Neural cell (in vitro differentiated cells): ENCODE results near the gene CCDC39. TPM values are rescaled to one million over a fixed set of nuclear protein-coding genes. Genes with fewer than 3 reads are reported as not detected.

Source experiments
- H2AFZ ChIP-seq: fragments of 200-600, 300-800 bp; sonication (generic), shearing (Covaris generic); 2 replicates; pipeline ENCODE4 v1.6.0; 2014; ENCODE audit warnings: low read depth, mild to moderate bottlenecking, antibody characterized with exemption, low read length, moderate library complexity
- H3F3A ChIP-seq: fragments of 200-600 bp; shearing (Covaris generic); 2 replicates; pipeline ENCODE4 v1.6.1; 2016; ENCODE audit warnings: mild to moderate bottlenecking, moderate library complexity, mixed read lengths, antibody characterized with exemption, low read length; ENCODE audit not compliant: insufficient read depth, poor library complexity, severe bottlenecking
- H3K27ac ChIP-seq: fragments of 200-600, 300-800 bp; sonication (generic), shearing (Covaris generic); 2 replicates; pipeline ENCODE4 v1.5.1; 2014; ENCODE audit warnings: mild to moderate bottlenecking, low read length, moderate library complexity
- H3K27me3 ChIP-seq: fragments of 300-800, 200-600 bp; sonication (generic), shearing (Covaris generic); 2 replicates; pipeline ENCODE4 v1.6.0; 2014; ENCODE audit warnings: mild to moderate bottlenecking, low read depth, low read length, moderate library complexity; ENCODE audit not compliant: insufficient read depth
- H3K36me3 ChIP-seq: fragments of 300-800, 200-600 bp; sonication (generic), shearing (Covaris generic); 2 replicates; pipeline ENCODE4 v1.5.1; 2014; ENCODE audit warnings: mild to moderate bottlenecking, antibody characterized with exemption, low read length, moderate library complexity; ENCODE audit not compliant: insufficient read depth
- H3K4me2 ChIP-seq: fragments of 300-800, 200-600 bp; sonication (generic), shearing (Covaris generic); 2 replicates; pipeline ENCODE4 v1.6.0; 2014; ENCODE audit warnings: mild to moderate bottlenecking, low read length
- H3K4me3 ChIP-seq: fragments of 300-800, 200-600 bp; sonication (generic), shearing (Covaris generic); 2 replicates; pipeline ENCODE4 v1.5.1; 2014; ENCODE audit warnings: mild to moderate bottlenecking, low read length, moderate library complexity
- H3K79me2 ChIP-seq: fragments of 200-600 bp; shearing (Covaris generic); replicated peaks from 2 replicates; pipeline ENCODE4 v1.6.0; 2014; ENCODE audit warnings: mild to moderate bottlenecking, low read length, moderate library complexity; ENCODE audit not compliant: insufficient read depth
- H3K9ac ChIP-seq: fragments of 300-800, 200-600 bp; sonication (generic), shearing (Covaris generic); 2 replicates; pipeline ENCODE4 v1.6.1; 2016; ENCODE audit warnings: mild to moderate bottlenecking, low read length, mixed read lengths
- H3K9me2 ChIP-seq: fragments of 200-600 bp; shearing (Covaris generic); 2 replicates; pipeline ENCODE4 v1.6.1; 2016; ENCODE audit warnings: mild to moderate bottlenecking, low read length, mixed read lengths; ENCODE audit not compliant: insufficient read depth
- H3K9me3 ChIP-seq: fragments of 200-600, 300-800 bp; sonication (generic), shearing (Covaris generic); 2 replicates; pipeline ENCODE4 v1.6.1; 2016; ENCODE audit warnings: mild to moderate bottlenecking, mixed run types, low read length, moderate library complexity, mixed read lengths
- H4K20me1 ChIP-seq: fragments of 200-600 bp; shearing (Covaris generic); 2 replicates; pipeline ENCODE4 v1.6.1; 2016; ENCODE audit warnings: mild to moderate bottlenecking, mixed run types; ENCODE audit not compliant: insufficient read depth
- EP300 ChIP-seq: fragments of 450-650 bp; conservative IDR thresholded peaks from 2 replicates; pipeline ENCODE4 v1.6.1; 2014; ENCODE audit warnings: antibody characterized with exemption, mild to moderate bottlenecking, moderate library complexity; ENCODE audit not compliant: poor library complexity, severe bottlenecking
- EZH2 ChIP-seq: fragments of 200-600, 300-800 bp; shearing (Covaris generic), sonication (generic); IDR thresholded peaks from 2 replicates; pipeline ENCODE4 v1.6.1; 2014; ENCODE audit warnings: antibody characterized with exemption, low read length, borderline replicate concordance, mild to moderate bottlenecking; ENCODE audit not compliant: insufficient read depth, poor library complexity, severe bottlenecking
- MXI1 ChIP-seq: fragments of 450-650 bp; conservative IDR thresholded peaks from 2 replicates; pipeline ENCODE4 v1.6.1; 2014; ENCODE audit warnings: antibody characterized with exemption, mild to moderate bottlenecking; ENCODE audit not compliant: poor library complexity, severe bottlenecking
- POLR2AphosphoS5 ChIP-seq: IDR thresholded peaks from 2 replicates; pipeline ENCODE4 v1.6.1; 2012
- RAD21 ChIP-seq: fragments of 450-650 bp; conservative IDR thresholded peaks from 2 replicates; pipeline ENCODE4 v1.6.1; 2014; ENCODE audit warnings: antibody characterized with exemption, mild to moderate bottlenecking, moderate library complexity
- SMC3 ChIP-seq: fragments of 450-650 bp; conservative IDR thresholded peaks from 2 replicates; pipeline ENCODE4 v1.6.1; 2014; ENCODE audit warnings: antibody characterized with exemption, mild to moderate bottlenecking, moderate library complexity; ENCODE audit not compliant: poor library complexity
- TAF1 ChIP-seq: IDR thresholded peaks from 2 replicates; pipeline ENCODE4 v1.6.1; 2012; ENCODE audit warnings: low read depth
- polyA plus RNA-seq: library from polyadenylated mRNA; depleted of rRNA; stranded (reverse); fragments of >200 nt; gene quantifications from 2 replicates; pipeline ENCODE4 v1.2.3, GENCODE V29; 2014
- TF ChIP-seq, protein P1 (sequence below): fragments of 450-650 bp; IDR thresholded peaks from 2 replicates; pipeline ENCODE4 v1.5.1; 2014; ENCODE audit warnings: antibody characterized with exemption, mild to moderate bottlenecking, moderate library complexity; ENCODE audit not compliant: poor library complexity, severe bottlenecking
- TF ChIP-seq, protein P2 (sequence below): IDR thresholded peaks from 2 replicates; pipeline ENCODE4 v1.6.1; 2012; ENCODE audit warnings: borderline replicate concordance

The CCDC39 gene
- polyA plus RNA-seq, 1 donor from 2014 or later = 0.36 TPM

DNA sequence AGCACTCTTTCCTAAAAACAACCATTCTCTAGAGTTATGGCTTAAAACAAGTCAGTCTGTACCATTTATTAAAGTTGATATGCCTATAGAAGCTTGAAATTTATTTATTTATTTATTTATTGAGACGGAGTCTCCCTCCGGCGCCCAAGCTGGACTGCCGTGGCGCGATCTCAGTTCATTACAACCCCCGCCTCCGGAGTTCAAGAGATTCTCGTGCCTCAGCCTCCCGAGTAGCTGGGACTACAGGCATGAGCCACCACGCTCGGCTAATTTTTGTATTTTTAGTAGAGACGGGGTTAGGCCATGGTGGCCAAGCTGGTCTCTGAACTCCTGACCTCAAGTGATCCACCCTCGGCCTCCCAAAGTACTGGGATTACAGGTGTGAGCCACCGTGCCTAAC is 78.8 kb downstream of the CCDC39 start:
- no peak for TF ChIP-seq RAD21
- TF ChIP-seq, protein P1, sequence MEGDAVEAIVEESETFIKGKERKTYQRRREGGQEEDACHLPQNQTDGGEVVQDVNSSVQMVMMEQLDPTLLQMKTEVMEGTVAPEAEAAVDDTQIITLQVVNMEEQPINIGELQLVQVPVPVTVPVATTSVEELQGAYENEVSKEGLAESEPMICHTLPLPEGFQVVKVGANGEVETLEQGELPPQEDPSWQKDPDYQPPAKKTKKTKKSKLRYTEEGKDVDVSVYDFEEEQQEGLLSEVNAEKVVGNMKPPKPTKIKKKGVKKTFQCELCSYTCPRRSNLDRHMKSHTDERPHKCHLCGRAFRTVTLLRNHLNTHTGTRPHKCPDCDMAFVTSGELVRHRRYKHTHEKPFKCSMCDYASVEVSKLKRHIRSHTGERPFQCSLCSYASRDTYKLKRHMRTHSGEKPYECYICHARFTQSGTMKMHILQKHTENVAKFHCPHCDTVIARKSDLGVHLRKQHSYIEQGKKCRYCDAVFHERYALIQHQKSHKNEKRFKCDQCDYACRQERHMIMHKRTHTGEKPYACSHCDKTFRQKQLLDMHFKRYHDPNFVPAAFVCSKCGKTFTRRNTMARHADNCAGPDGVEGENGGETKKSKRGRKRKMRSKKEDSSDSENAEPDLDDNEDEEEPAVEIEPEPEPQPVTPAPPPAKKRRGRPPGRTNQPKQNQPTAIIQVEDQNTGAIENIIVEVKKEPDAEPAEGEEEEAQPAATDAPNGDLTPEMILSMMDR = no peak
- TF ChIP-seq POLR2AphosphoS5 = no peak
- TF ChIP-seq TAF1 = no peak
- TF ChIP-seq EP300 = no peak
- TF ChIP-seq SMC3 = no peak
- TF ChIP-seq, protein P2, sequence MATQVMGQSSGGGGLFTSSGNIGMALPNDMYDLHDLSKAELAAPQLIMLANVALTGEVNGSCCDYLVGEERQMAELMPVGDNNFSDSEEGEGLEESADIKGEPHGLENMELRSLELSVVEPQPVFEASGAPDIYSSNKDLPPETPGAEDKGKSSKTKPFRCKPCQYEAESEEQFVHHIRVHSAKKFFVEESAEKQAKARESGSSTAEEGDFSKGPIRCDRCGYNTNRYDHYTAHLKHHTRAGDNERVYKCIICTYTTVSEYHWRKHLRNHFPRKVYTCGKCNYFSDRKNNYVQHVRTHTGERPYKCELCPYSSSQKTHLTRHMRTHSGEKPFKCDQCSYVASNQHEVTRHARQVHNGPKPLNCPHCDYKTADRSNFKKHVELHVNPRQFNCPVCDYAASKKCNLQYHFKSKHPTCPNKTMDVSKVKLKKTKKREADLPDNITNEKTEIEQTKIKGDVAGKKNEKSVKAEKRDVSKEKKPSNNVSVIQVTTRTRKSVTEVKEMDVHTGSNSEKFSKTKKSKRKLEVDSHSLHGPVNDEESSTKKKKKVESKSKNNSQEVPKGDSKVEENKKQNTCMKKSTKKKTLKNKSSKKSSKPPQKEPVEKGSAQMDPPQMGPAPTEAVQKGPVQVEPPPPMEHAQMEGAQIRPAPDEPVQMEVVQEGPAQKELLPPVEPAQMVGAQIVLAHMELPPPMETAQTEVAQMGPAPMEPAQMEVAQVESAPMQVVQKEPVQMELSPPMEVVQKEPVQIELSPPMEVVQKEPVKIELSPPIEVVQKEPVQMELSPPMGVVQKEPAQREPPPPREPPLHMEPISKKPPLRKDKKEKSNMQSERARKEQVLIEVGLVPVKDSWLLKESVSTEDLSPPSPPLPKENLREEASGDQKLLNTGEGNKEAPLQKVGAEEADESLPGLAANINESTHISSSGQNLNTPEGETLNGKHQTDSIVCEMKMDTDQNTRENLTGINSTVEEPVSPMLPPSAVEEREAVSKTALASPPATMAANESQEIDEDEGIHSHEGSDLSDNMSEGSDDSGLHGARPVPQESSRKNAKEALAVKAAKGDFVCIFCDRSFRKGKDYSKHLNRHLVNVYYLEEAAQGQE = no peak
- TF ChIP-seq MXI1 = no peak
- no peak for TF ChIP-seq EZH2
- Histone ChIP-seq H3K36me3 (no peaks in the 10 kb centered on the region), H4K20me1 (no peaks in the 10 kb centered on the region), H3F3A (no peaks in the 10 kb centered on the region), H3K9ac (no peak overlapping the region), H3K79me2 (peaks cover 22% of the 10 kb centered on the region), H3K27ac (no peak overlapping the region), H3K9me3 (no peaks in the 10 kb centered on the region), H3K27me3 (no peaks in the 10 kb centered on the region), H2AFZ (no peak overlapping the region), H3K9me2 (no peaks in the 10 kb centered on the region), H3K4me3 (no peak overlapping the region), H3K4me2 (no peak overlapping the region)

DNA sequence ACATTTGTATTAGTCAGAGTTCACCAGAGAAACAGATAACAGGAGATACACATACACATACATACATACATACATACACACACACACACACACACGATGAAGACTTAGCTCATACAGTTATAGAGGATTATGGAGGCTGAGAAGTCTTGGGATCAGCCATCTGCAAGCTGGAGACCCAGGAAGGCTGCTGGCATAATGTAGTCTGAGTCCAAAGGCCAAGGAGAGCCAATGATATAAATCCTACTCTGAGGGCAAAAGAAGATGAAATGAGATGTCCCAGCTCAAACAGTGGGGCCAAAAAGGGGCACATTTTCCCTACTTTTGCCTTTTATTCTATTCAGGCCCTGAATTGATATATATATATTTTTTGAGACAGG is 83.7 kb downstream of the CCDC39 start:
- H3K9me3 ChIP-seq = no peaks in the 10 kb centered on the region
- no peaks in the 10 kb centered on the region for H3K79me2 ChIP-seq
- no peak overlapping the region for H3K4me3 ChIP-seq
- H3K9ac ChIP-seq = no peak overlapping the region
- H3K36me3 ChIP-seq = no peaks in the 10 kb centered on the region
- no peak overlapping the region for H2AFZ ChIP-seq
- no peak overlapping the region for H3K4me2 ChIP-seq
- no peaks in the 10 kb centered on the region for H3F3A ChIP-seq
- H4K20me1 ChIP-seq = no peaks in the 10 kb centered on the region
- no peak overlapping the region for H3K27ac ChIP-seq
- no peaks in the 10 kb centered on the region for H3K9me2 ChIP-seq
- TF ChIP-seq EP300 = no peak
- no peak for TF ChIP-seq MXI1
- TF ChIP-seq, protein P2 = no peak
- TF ChIP-seq EZH2 = no peak
- no peak for TF ChIP-seq SMC3
- no peak for TF ChIP-seq TAF1
- TF ChIP-seq RAD21 = no peak
- no peak for TF ChIP-seq POLR2AphosphoS5
- TF ChIP-seq, protein P1 = no peak
- no peaks in the 10 kb centered on the region for H3K27me3 ChIP-seq
